Measurements from ENCODE around the gene SBF2. TPM values are rescaled to one million over a fixed set of nuclear protein-coding genes. Genes with fewer than 3 reads are reported as not detected.

SBF2 gene
- total and polyA plus RNA-seq, 2 of the 13 experiments (the other 11 are each of a cell fraction or from before 2014, with no cell fraction given), result 24.0 to 45.8 TPM

DNA sequence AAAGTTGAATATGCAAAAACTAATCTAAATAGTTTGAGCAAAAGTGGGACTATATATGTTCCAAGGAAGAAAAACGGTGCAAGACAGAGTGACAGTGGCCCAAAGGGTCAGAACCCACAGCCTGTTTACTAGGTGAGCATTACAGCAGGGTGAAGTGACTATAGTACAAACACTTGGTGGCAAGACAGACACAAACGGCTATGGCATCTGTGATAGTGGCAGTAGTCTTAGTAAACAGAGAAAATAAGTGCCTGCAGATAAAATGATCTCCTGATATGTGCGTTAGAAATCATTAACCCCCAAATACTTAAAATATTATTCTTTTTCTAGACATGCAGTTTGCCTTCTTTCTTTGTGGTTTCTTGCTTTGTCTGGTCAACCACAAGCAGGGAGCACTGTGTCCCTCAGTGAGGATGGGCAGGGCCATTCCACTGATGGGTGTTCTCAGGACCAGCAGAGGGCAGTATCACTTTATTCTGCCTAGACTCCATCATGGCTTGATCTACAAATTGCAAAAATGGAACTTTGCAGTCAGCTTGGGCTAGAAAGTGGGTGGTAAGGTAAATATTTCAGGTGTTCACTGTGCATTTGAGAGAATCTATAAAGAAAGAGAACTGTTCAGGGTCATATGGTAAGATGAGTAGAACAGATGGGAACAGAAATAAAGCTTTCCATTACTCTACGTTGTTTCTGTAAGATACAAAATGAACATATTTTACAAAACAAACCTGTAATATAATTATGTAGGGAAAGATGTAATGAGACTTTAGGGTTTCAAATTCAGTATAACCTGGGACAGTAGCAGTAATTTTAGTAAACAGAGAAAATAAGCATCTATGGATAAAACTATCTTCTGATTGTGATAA lies 431.9 kb downstream of the SBF2 start (continued):
- no peak for TF ChIP-seq PHB2 (IDR thresholded peaks at IDR 0.05; ENCODE audit: partially characterized antibody)
- TF ChIP-seq, protein P1, sequence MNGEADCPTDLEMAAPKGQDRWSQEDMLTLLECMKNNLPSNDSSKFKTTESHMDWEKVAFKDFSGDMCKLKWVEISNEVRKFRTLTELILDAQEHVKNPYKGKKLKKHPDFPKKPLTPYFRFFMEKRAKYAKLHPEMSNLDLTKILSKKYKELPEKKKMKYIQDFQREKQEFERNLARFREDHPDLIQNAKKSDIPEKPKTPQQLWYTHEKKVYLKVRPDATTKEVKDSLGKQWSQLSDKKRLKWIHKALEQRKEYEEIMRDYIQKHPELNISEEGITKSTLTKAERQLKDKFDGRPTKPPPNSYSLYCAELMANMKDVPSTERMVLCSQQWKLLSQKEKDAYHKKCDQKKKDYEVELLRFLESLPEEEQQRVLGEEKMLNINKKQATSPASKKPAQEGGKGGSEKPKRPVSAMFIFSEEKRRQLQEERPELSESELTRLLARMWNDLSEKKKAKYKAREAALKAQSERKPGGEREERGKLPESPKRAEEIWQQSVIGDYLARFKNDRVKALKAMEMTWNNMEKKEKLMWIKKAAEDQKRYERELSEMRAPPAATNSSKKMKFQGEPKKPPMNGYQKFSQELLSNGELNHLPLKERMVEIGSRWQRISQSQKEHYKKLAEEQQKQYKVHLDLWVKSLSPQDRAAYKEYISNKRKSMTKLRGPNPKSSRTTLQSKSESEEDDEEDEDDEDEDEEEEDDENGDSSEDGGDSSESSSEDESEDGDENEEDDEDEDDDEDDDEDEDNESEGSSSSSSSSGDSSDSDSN (CRISPR knock-in tag; IDR thresholded peaks at IDR 0.05), result no peak
- no peak for TF ChIP-seq SETDB1 (CRISPR knock-in tag; IDR thresholded peaks at IDR 0.05; ENCODE audit: borderline replicate concordance)
- TF ChIP-seq ZNF10 (CRISPR knock-in tag; IDR thresholded peaks at IDR 0.05; ENCODE audit: borderline replicate concordance, low read depth), result no peak
- TF ChIP-seq ZBTB7B (CRISPR knock-in tag; IDR thresholded peaks at IDR 0.05), result 0 out of 2 replicates have a peak, but pooled peaks have one; percentile 22
- no peak for TF ChIP-seq NAIF1 (CRISPR knock-in tag; IDR thresholded peaks at IDR 0.05; ENCODE audit: borderline replicate concordance)
- 0 out of 2 replicates have a peak, but pooled peaks have one; percentile 55 for TF ChIP-seq MIXL1 (CRISPR knock-in tag; IDR thresholded peaks at IDR 0.05)
- TF ChIP-seq MAZ (IDR thresholded peaks at IDR 0.05; ENCODE audit: borderline replicate concordance, low read depth, low read length), result no peak
- no peak for TF ChIP-seq MAZ (CRISPR knock-in tag; IDR thresholded peaks at IDR 0.05; ENCODE audit: low read depth)
- no peak for TF ChIP-seq ZC3H4 (CRISPR knock-in tag; IDR thresholded peaks at IDR 0.05; ENCODE audit: borderline replicate concordance)
- no peak for TF ChIP-seq AGO1 (IDR thresholded peaks at IDR 0.05; ENCODE audit: low read depth, low read length, poor library complexity, severe bottlenecking)
- TF ChIP-seq FOXC1 (CRISPR knock-in tag; IDR thresholded peaks at IDR 0.05; ENCODE audit: borderline replicate concordance), result no peak
- TF ChIP-seq ZNF570 (CRISPR knock-in tag; IDR thresholded peaks at IDR 0.05; ENCODE audit: borderline replicate concordance), result no peak
- TF ChIP-seq RXRB (CRISPR knock-in tag; IDR thresholded peaks at IDR 0.05; ENCODE audit: borderline replicate concordance), result no peak
- TF ChIP-seq HNRNPUL1 (IDR thresholded peaks at IDR 0.05; ENCODE audit: low read depth, low read length), result no peak
- TF ChIP-seq ZNF563 (CRISPR knock-in tag; IDR thresholded peaks at IDR 0.05), result no peak
- TF ChIP-seq HOXA5 (CRISPR knock-in tag; IDR thresholded peaks at IDR 0.05), result 0 out of 2 replicates have a peak, but pooled peaks have one; percentile 33
- TF ChIP-seq ZNF891 (CRISPR knock-in tag; IDR thresholded peaks at IDR 0.05), result no peak
- TF ChIP-seq ZNF564 (CRISPR knock-in tag; IDR thresholded peaks at IDR 0.05), result no peak
- no peak for TF ChIP-seq ZNF354B (CRISPR knock-in tag; IDR thresholded peaks at IDR 0.05)
- no peak for TF ChIP-seq ATAD3A (CRISPR knock-in tag; IDR thresholded peaks at IDR 0.05)
- no peak for TF ChIP-seq PRMT3 (CRISPR knock-in tag; IDR thresholded peaks at IDR 0.05; ENCODE audit: borderline replicate concordance, low read depth)
- TF ChIP-seq ZNF451 (CRISPR knock-in tag; IDR thresholded peaks at IDR 0.05), result no peak
- TF ChIP-seq RELA (CRISPR knock-in tag; IDR thresholded peaks at IDR 0.05), result no peak
- TF ChIP-seq ZNF883 (CRISPR knock-in tag; IDR thresholded peaks at IDR 0.05; ENCODE audit: not compliant biosample characterization), result no peak
